Subcutaneous abdominal adipose tissue (tissue), 5 donors: ENCODE data around the gene NAPB.
"Not testable (repeated sequence)": the region's sequence is repeated elsewhere in the genome, so short reads cannot be mapped to it uniquely, and the experiment has no call there.

ENCODE experiments used
- H3K27ac ChIP-seq: one replicate; pipeline ENCODE4 v1.7.0; 2013; ENCODE audit warnings: low read depth, mild to moderate bottlenecking, inconsistent platforms, low read length, moderate library complexity
- H3K27me3 ChIP-seq, 5 donors: one replicate each; pipeline ENCODE4 v1.7.0; 2013; ENCODE audit warnings: low read length in 5 of 5, inconsistent platforms in 1 of 5; ENCODE audit not compliant: control insufficient read depth in 5 of 5, insufficient read depth in 4 of 5
- H3K36me3 ChIP-seq, 5 donors: one replicate each; pipeline ENCODE4 v1.7.0; 2013; ENCODE audit warnings: low read length in 5 of 5; ENCODE audit not compliant: control insufficient read depth in 5 of 5, insufficient read depth in 5 of 5
- H3K4me1 ChIP-seq, 5 donors: one replicate each; pipeline ENCODE4 v1.7.0; 2013; ENCODE audit warnings: low read length in 5 of 5, mild to moderate bottlenecking in 3 of 5, moderate library complexity in 1 of 5; ENCODE audit not compliant: control insufficient read depth in 5 of 5, insufficient read depth in 5 of 5
- H3K4me3 ChIP-seq, 5 donors: one replicate each; pipeline ENCODE4 v1.7.0; 2013; ENCODE audit warnings: low read length in 5 of 5, low read depth in 1 of 5
- H3K9ac ChIP-seq, 5 donors: one replicate each; pipeline ENCODE4 v1.7.0; 2013; ENCODE audit warnings: low read length in 5 of 5, mild to moderate bottlenecking in 4 of 5, moderate library complexity in 3 of 5
- H3K9me3 ChIP-seq, 5 donors: one replicate each; pipeline ENCODE4 v1.7.0; 2013; ENCODE audit warnings: low read length in 5 of 5; ENCODE audit not compliant: control insufficient read depth in 5 of 5
- donor health status: healthy.
- donor health status: healthy.
- donor health status: healthy.
- donor health status: healthy.
- donor health status: healthy.

NAPB gene

GRCh38 chr20:23420943-23421931, at the start of gene NAPB:
Gene NAPB, minus strand, starts transcription at chr20:23421488. Its CDS starts 86 bp downstream, at chr20:23421402.
- H3K27ac ChIP-seq, result peak within 1 kb of the TSS; percentile 90
- H3K9me3 ChIP-seq, result no peaks in the 10 kb centered on the region
- peak within 1 kb of the TSS; percentile 39 to 99 (median 96) for H3K9ac ChIP-seq
- peaks cover 0 to 8% (median 0%) of the 10 kb centered on the region in 5 donors for H3K27me3 ChIP-seq
- H3K4me3 ChIP-seq, result peak within 1 kb of the TSS; percentile 77 to 98 (median 95)
- no peaks in the 10 kb centered on the region for H3K36me3 ChIP-seq
- H3K4me1 ChIP-seq, result peaks cover 2 to 21% (median 17%) of the 10 kb centered on the region in 5 donors

GRCh38 chr20:23466961-23467360, 45.7 kb upstream of the NAPB start:
- not testable (repeated sequence) for H3K9ac ChIP-seq, H3K27me3 ChIP-seq, H3K4me3 ChIP-seq, H3K27ac ChIP-seq, H3K4me1 ChIP-seq, H3K36me3 ChIP-seq
- peaks cover 0 to 35% (median 19%) of the 10 kb centered on the region in 5 donors for H3K9me3 ChIP-seq

- Histone ChIP-seq H3K4me1 (no peaks in the 10 kb centered on the region), H3K9ac (no peak overlapping the region), H3K27me3 (peaks cover 0 to 3% (median 0%) of the 10 kb centered on the region in 5 donors), H3K36me3 (no peaks in the 10 kb centered on the region), H3K27ac (no peak overlapping the region), H3K4me3 (no peak overlapping the region), H3K9me3 (peaks cover 4 to 20% (median 6%) of the 10 kb centered on the region in 5 donors)
Observed at GRCh38 chr20:23461180-23461579, 39.9 kb upstream of the NAPB start.

GRCh38 chr20:23459461-23460150, 38.3 kb upstream of the NAPB start:
- Histone ChIP-seq H3K4me1 (no peaks in the 10 kb centered on the region), H3K27ac (no peak overlapping the region), H3K36me3 (no peaks in the 10 kb centered on the region), H3K27me3 (peaks cover 0 to 2% (median 0%) of the 10 kb centered on the region in 5 donors), H3K9ac (no peak overlapping the region), H3K4me3 (no peak overlapping the region), H3K9me3 (peaks cover 2 to 13% (median 8%) of the 10 kb centered on the region in 5 donors)

GRCh38 chr20:23456873-23457272, 35.6 kb upstream of the NAPB start:
- Histone ChIP-seq H3K4me1 (no peaks in the 10 kb centered on the region), H3K36me3 (no peaks in the 10 kb centered on the region), H3K9ac (no peak overlapping the region), H3K9me3 (peaks cover 0 to 6% (median 3%) of the 10 kb centered on the region in 5 donors), H3K27me3 (peaks cover 0 to 17% (median 6%) of the 10 kb centered on the region in 5 donors), H3K4me3 (no peak overlapping the region), H3K27ac (no peak overlapping the region)

- Histone ChIP-seq H3K9ac (no peak overlapping the region), H3K9me3 (peaks cover 0 to 6% (median 3%) of the 10 kb centered on the region in 5 donors), H3K27ac (no peak overlapping the region), H3K4me3 (no peak overlapping the region), H3K4me1 (no peaks in the 10 kb centered on the region), H3K27me3 (peaks cover 0 to 17% (median 6%) of the 10 kb centered on the region in 5 donors), H3K36me3 (no peaks in the 10 kb centered on the region)
Observed at GRCh38 chr20:23456409-23456808, 35.1 kb upstream of the NAPB start.

- H3K36me3 ChIP-seq, result no peaks in the 10 kb centered on the region
- H3K9me3 ChIP-seq, result peaks cover 0 to 6% (median 3%) of the 10 kb centered on the region in 5 donors
- H3K4me3 ChIP-seq, result no peak overlapping the region
- no peak overlapping the region for H3K27ac ChIP-seq
- H3K27me3 ChIP-seq, result peaks cover 0 to 17% (median 6%) of the 10 kb centered on the region in 5 donors
- H3K9ac ChIP-seq, result no peak overlapping the region
- H3K4me1 ChIP-seq, result no peaks in the 10 kb centered on the region
Observed at GRCh38 chr20:23455639-23456038, 34.4 kb upstream of the NAPB start.

GRCh38 chr20:23454816-23455215, 33.5 kb upstream of the NAPB start:
- Histone ChIP-seq H3K36me3 (no peaks in the 10 kb centered on the region), H3K4me3 (no peak overlapping the region), H3K9ac (no peak overlapping the region), H3K27me3 (peaks cover 0 to 17% (median 6%) of the 10 kb centered on the region in 5 donors), H3K27ac (no peak overlapping the region), H3K9me3 (peaks cover 0 to 6% (median 3%) of the 10 kb centered on the region in 5 donors), H3K4me1 (no peaks in the 10 kb centered on the region)

- Histone ChIP-seq H3K9ac (no peak overlapping the region), H3K36me3 (no peaks in the 10 kb centered on the region), H3K4me3 (no peak overlapping the region), H3K27ac (no peak overlapping the region), H3K9me3 (peaks cover 0 to 6% (median 3%) of the 10 kb centered on the region in 5 donors), H3K27me3 (peaks cover 0 to 21% (median 9%) of the 10 kb centered on the region in 5 donors), H3K4me1 (no peaks in the 10 kb centered on the region)
Observed at GRCh38 chr20:23453549-23454543, 32.6 kb upstream of the NAPB start.
